Non-pigmented ciliary epithelial cell (primary cell): ENCODE data around the gene PAM16.

Experiments
- DNase-seq: peaks from one replicate; pipeline ENCODE4 v3.0.0-alpha.2; 2010; ENCODE audit warnings: low read depth

Gene PAM16

DNA sequence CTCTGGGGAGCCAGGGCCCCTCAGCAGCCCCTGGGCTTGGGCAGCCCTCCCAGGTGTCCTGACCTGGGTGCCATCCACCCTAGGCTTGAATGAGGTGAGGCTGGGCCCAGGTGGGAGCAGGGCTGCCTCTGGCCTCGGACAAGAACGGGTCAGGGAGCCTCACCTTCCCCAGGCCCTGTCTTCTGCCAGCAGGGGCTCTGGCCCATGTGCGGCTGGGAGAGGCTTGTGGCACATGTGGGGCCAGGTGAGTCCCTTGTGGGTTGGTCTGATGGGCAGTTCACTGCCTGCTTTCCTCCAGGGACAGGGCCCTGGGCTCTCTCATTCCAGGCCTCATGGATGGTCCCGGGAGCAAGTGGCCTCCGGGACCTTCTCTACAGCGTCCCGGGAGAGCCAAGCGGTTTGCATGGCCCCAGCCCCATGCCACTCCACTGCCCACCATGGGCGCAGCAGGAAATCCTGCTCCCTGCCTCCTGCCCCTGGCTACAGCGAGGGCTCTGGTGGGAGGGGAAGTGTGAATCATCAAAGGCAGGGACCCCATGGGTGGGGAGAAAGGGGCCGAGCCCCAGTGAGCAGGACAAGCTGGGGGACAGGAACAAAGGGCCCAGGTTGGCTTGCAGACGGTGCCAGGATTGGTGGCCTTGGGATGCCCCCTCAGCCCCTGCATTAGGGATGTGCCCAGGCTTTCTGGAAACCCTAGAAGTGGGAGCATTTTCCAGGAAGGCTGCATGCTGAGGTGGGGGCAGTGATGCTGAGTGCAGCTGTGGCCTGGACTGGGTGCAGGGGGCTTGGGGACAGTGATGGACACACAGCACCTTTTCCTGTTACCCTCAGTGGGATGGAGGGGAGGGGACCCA lies 32.7 kb upstream of the PAM16 start:
- DNase-seq: no peak

DNA sequence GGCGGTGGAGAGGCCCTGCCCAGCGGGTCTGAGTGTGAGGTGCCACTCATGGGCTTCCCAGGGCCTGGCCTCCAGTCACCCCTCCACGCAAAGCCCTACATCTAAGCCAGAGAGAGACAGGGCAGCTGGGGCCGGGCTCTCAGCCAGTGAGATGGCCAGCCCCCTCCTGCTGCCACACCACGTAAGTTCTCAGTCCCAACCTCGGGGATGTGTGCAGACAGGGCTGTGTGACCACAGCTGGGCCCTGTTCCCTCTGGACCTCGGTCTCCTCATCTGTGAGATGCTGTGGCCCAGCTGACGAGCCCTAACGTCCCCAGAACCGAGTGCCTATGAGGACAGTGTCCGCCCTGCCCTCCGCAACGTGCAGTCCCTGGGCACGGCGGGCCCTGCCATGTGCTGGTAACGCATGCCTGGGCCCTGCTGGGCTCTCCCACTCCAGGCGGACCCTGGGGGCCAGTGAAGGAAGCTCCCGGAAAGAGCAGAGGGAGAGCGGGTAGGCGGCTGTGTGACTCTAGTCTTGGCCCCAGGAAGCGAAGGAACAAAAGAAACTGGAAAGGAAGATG lies 31.8 kb upstream of the PAM16 start:
- DNase-seq: no peak

DNA sequence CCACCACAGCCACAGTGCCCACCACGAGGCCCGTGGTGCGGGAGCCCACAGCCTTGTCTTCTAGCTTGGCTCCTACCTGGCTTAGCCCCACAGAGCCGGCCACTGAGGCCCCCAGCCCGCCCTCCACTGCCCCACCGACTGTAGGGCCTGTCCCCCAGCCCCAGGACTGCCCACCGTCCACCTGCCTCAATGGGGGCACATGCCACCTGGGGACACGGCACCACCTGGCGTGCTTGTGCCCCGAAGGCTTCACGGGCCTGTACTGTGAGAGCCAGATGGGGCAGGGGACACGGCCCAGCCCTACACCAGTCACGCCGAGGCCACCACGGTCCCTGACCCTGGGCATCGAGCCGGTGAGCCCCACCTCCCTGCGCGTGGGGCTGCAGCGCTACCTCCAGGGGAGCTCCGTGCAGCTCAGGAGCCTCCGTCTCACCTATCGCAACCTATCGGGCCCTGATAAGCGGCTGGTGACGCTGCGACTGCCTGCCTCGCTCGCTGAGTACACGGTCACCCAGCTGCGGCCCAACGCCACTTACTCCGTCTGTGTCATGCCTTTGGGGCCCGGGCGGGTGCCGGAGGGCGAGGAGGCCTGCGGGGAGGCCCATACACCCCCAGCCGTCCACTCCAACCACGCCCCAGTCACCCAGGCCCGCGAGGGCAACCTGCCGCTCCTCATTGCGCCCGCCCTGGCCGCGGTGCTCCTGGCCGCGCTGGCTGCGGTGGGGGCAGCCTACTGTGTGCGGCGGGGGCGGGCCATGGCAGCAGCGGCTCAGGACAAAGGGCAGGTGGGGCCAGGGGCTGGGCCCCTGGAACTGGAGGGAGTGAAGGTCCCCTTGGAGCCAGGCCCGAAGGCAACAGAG lies 31.0 kb upstream of the PAM16 start:
- no peak for DNase-seq

DNA sequence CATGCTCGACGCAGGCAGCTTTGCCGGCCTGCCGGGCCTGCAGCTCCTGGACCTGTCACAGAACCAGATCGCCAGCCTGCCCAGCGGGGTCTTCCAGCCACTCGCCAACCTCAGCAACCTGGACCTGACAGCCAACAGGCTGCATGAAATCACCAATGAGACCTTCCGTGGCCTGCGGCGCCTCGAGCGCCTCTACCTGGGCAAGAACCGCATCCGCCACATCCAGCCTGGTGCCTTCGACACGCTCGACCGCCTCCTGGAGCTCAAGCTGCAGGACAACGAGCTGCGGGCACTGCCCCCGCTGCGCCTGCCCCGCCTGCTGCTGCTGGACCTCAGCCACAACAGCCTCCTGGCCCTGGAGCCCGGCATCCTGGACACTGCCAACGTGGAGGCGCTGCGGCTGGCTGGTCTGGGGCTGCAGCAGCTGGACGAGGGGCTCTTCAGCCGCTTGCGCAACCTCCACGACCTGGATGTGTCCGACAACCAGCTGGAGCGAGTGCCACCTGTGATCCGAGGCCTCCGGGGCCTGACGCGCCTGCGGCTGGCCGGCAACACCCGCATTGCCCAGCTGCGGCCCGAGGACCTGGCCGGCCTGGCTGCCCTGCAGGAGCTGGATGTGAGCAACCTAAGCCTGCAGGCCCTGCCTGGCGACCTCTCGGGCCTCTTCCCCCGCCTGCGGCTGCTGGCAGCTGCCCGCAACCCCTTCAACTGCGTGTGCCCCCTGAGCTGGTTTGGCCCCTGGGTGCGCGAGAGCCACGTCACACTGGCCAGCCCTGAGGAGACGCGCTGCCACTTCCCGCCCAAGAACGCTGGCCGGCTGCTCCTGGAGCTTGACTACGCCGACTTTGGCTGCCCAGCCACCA lies 30.2 kb upstream of the PAM16 start:
- DNase-seq: no peak

DNA sequence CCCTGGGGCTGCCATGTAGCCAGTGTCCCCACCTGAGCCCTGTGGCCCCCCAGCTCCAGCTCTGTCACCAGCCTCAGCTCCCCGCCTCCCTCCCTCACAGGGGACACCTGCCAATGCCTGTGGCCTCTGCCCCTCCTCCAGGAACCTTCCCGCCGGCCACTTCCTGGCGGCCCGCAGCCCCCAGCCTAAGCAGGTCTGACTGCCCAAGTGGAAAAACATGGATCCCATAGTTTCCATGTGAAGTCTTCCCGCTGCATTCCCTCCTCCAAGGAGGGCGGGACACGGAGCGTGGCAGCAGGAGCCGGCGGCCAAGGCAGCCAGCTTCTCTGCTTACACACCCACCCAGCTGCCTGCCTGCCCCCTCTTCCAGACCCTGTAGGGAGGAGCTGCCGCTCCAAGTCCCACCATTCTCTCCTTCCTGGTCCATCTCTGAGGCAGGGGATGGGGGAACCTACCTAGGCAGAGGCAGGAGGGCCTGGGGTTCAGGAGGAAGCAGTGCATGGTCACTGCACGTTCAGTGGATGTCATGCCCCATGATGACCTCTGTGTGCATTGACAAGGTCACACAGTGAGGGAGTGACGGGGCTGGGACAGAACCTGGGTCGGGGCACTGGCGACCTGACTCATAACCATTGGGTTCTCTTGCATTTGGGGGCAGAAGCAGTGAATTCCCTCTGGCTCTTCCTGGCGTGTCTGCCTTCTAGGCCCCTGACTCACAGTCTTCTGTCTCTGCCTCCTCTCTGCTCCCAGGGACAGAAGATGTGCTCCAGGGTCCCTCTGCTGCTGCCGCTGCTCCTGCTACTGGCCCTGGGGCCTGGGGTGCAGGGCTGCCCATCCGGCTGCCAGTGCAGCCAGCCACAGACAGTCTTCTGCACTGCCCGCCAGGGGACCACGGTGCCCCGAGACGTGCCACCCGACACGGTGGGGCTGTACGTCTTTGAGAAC lies 29.3 kb upstream of the PAM16 start:
- DNase-seq: no peak

DNA sequence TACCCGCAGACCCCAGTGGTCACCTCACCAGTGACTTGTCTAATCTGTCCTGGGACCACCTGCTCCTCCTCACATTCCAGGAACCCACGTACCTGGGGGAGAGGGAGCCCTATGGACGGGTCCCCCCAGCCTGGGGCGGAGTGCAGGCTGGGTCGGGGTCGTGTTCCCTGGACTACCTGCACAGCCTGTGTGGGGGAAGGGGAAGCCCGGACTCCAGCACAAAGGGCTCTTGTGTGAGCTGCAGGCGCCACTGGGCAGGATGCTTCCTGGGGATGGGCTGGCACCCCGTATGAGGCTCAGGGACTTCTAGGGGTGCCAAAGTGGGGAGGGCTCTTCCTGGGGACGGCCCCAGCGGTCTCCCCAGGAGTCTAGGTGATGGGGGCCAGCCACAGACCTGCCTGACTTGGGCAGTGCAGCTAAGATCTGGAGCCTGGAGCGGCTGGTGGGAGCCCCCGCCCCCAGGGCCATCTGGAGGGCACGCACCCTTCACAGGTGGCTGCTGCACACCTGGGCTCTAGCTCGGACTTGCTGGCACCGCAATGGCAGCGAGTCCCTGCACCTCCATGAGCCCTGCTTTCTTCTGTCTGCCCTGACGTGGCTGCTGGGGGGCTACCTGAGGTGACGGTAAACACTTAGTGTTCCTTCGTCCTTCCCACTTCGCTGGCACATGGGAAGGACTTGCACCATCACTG lies 28.0 kb upstream of the PAM16 start:
- DNase-seq: no peak

DNA sequence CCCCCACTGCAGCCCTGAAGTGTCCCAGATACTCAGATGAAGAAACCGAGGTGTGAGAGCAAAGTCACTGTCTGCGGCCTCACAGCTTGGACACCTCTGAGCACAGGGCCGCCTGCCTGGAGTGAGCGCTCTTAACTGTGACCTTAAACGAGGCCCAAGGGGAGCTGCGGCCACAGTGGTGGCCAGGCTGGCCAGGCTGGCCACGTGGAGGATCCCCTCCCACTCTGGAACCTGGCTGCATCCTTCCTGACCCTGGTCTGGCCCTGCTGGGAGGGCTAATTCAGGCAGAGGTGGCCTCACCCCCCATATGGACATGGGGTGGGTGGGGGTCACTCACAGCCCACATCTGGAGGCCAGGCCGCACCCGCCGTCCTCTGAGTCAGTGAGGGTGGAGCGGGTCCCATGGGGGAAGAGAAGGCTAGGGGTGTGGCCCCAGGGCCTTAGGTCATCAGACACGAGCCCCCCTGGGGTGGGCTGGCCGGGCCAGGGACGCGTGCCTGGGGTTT lies 27.1 kb upstream of the PAM16 start:
- DNase-seq: no peak

DNA sequence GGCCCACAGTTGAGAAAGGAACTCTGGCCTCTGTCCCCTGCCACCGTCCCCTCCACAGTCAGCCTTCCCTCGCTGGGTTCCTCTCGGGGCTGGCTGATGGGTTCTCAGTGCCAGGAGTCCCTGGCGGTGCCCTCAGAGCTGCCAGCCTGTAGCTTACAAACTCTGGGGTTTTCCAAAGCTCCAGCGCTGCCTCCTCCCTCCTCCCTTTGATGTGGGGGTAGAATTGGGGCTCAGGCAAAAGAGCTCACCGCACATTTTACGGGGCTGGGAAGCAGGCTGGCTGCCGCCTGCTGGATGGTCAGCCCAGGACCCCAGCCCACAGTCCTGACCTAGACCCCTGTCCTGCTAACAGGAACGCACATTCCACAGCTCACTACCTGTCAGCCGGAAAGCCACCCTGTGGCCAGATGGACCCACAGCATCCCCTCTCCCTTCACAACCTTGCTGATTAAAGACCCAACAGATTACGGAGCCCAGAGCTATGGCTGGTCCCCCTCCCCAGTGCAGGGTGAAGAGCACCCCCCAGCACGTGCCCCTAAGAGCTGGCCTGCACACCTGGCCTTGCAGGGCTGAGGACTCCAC lies 26.5 kb upstream of the PAM16 start:
- no peak for DNase-seq

DNA sequence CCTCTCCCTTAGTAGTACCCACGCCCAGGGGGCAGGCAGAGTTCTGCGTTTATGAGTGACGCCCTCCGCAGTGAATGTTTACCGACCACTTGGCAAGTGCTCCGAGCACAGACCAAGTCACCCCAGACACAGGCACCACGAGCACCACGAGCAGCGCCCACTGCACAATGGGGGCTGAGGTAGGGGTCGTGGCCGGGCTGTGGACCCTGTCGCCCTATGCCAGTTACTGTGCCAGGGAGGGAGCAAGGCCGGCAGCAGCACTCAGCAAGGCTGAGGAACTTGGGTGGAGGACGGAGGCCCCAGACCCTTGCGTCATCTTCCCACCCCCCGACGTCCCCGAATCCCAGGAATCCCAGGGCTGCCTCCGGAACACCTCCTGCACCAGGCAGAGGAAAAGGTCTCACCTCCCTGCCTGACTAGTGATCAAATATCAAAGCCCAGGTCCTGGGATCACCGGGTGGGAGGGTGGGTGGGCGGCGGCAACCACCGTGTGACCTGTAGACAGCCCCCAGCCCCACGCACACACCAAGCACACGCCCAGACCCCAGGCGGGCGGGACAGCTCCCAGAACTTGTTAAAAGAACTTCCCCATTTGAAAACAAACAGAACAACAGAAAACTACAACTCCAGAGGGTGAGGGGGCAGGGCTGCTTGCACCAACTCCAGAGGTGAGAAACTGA lies 25.9 kb upstream of the PAM16 start:
- DNase-seq: no peak

DNA sequence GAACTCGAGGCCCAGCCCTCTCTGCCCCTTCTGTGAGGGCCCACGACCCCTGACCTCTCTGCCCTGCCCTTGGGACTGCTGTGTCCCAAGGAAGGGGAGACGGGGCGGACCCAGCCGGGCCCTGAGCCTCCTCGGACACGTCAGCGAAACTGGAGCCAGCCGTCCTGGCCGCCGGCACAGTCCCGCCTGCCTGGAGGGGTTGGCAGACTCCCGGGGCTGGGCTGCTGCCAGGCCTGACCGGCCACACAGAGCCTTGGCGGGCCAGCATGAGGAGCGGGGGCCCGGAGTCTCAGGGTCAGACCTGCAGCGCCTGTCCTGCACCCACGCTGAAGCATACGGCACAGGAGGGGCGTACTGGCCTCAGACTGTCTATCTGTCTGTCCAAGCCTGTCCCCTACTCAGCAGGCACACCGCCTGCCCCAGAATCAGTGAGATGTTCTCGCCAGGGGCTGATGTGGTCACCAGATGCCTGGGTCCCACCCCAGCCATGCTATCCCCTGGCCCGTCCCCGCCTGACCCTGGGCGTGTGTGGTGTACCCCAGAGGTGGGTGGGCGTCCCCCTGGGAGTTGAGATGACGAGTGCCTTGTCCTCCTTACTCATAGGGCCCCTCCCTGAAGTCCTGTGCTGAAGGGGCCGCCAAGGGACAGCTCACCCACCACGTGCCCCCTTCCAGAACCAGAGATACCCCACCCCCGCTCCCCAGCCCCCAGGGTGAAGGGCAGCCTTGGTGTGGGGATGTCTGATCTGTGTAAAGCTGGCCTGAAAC lies 25.2 kb upstream of the PAM16 start:
- no peak for DNase-seq

DNA sequence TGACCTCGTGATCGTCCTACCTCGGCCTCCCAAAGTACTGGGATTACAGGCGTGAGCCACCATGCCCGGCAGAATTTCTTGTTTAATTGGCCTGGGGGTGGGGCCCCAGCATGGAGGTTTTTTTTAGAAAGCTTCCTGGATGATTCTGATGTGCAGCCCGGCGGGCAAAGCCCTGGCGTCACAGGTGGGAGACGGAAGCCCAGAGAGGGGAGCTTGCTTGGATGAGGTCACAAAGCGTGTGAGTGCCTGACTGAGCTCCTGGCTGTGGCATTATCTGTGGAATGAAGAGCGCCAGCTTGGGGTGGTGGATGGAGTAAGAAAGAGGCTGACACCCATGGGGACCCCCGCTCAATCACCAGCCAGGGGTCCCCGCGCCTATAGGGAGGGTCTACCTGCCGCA lies 24.6 kb upstream of the PAM16 start:
- DNase-seq: no peak

DNA sequence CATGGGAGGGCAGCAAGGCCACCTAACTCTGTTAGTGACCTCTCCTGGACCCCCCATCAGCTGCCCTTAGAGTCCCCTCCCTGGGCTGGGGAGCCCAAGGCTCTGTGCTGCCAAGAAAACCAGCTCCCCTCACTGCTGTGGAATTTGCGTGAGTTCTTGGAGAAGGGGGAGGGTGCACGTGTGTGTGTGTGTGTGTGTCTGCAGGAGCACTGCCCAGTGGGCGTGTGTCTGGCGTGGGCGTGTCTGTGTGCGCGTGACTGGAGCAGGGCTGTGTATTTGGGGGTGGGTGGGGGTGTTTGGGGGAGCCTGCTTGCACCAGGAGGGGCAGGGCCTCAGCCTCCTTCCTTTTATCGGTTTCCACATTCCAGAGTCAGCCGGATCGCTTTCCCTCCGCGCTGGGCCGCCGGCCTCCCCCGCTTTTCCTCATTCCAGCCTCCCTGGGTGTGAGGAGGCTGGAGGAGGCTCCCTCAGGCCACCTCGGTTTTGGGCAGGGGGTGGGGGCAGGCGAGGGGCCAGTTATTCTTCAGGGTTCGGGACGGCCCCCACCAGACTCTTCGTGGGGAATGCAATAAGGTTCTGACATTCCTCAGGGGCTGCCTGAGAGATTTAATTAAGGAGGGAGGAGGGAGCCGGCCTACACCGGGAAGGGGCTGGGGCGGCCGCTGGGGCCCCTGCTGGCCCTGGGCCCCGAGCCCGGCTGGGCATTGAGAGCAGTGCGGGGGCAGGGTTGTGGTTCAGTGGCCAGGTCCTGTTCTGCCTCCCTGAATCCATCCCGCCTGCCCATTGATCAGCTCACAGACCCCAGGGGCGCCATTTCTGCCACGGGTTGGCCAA lies 23.0 kb upstream of the PAM16 start:
- peak; percentile 76 for DNase-seq

DNA sequence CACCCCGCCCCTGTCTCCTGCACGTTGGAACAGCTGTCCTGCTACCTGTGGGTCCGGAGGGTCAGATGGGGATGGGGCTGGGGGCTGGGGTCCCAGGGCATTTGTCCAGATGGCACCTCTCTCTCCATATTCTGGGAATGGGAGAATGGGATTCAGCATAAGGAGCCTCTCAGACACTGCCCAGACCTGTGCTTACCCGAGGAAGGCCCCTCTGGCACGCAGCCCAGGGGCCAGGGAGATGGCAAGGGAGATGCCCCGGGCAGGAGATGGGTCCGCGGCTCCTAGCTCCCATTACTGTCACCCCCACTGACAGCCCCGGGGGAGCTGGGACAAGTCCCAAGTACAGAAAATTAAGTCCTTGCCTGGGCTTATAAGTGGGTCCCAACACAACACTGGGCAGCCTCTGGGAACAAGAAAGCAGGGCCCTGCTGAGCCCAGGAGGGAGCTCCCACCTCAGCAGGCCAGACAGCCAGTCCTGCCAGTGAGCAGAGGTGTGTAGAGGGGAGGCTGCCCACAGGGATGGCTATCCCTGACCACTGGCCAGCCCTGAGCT lies 22.3 kb upstream of the PAM16 start:
- no peak for DNase-seq

DNA sequence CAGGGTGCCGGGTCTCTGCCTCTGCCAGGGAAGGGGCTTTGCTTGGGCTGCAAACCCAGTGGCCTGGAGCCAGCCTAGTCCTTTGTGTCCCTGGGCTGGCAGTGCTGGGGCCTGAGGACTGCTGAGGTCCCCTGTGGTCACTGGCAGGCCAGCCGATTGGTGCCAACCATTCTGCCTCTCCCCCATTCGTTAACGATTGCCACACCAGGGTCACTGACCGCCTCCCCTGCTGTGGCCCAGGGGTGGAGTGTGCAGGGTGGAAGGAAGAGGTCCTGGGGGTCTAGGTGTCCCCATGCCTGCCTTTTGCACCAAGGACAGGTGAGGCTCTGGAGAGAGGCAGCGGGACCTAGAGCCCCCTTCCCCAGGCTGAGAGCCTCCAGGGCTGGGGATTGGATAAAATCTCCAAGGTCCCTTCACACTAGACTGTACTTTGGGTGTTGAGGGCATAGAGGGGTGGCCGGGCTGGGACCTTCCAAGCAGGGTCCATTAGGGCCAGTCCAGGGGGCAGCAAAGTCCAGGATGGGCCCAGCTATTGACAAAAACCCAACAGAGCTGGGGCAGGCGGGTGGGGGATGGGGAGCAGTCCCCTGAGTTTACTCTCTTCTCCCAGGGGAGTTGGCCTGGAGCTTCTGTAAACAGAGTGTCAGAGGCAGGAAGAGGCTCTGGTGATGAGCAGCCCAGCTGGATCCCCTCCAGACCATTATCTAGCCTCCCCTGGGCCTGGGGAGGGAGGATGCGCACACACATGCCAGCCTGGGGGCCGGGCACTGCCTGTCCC lies 21.6 kb upstream of the PAM16 start:
- DNase-seq: no peak

DNA sequence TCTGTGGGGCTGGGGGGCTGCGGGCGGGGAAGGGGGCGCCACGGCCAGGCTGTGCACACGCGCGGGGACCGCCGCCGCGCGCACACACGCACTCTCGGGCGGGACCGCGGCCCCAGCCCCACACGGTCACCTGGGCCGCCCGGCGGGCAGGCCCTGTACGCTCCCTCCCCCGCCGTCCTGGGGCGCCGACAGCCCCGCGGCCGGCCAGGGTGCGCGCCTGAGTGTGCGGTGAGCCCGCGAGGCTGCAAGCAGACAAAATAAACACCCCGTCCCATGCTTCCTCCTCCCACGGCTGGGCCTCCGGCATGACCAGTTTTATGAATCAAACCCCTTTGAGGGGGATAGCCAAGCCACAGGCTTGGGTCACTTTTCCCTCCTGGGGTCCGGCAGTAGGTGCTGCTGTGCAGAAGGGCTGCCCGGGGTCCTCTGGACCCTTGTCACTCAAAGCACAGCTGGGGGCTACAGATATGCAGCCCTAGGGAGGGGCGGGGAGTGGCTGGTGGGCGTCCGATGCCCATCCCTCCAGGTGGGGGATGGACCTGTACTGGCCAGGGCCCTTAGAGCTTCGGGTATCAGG lies 21.0 kb upstream of the PAM16 start:
- DNase-seq: no peak
